Measurements from ENCODE around the gene PON3.

PON3 gene

GRCh38 chr7:95396136-95397032, at the start of gene PON3:
Gene PON3, minus strand, starts transcription at chr7:95396375. Its CDS starts 25 bp downstream, at chr7:95396350.
- DNase-seq (ENCODE audit: low read depth in 2 of 2): no peak

GRCh38 chr7:95444796-95445195, 48.6 kb upstream of the PON3 start:
- DNase-seq (ENCODE audit: low read depth in 2 of 2): no peak

DNA sequence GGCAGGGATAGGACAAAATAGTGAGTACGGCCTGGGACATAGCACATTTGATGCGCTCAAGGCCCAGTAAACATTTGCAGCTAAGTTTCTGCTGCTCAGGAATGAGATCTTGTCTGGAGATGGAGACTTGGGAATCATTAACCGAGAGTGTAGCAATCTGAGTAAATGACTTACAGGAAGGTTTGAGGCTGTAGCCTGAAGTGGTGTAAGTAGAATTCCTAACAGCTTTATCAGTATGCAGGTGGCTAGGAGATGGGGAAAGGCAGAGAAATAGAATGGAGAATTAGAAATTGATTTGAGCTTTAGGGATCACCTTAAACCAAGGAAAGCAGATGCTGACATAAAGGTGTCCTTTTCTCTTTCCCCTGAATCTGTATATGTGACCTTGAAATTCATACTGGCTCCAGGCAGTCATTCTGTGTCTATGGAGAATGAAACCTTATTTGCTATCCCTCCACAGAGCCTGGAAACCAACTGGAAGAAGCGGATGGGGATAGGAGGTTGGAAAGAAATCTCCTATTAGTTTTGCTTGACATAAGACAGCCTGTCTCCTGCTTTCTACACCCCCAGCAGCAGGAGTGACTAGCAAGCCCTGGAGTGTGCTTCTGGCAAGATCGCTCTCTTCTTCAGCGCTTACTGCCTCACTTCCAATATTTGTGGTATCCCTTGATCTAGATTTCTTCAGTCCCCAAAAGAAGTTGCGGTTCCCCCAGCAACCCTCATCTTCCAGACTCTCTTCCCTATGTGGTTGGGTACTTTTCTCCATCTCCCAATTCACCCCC, 45.1 kb upstream of the PON3 start:
- DNase-seq (ENCODE audit: low read depth in 2 of 2): no peak

DNA sequence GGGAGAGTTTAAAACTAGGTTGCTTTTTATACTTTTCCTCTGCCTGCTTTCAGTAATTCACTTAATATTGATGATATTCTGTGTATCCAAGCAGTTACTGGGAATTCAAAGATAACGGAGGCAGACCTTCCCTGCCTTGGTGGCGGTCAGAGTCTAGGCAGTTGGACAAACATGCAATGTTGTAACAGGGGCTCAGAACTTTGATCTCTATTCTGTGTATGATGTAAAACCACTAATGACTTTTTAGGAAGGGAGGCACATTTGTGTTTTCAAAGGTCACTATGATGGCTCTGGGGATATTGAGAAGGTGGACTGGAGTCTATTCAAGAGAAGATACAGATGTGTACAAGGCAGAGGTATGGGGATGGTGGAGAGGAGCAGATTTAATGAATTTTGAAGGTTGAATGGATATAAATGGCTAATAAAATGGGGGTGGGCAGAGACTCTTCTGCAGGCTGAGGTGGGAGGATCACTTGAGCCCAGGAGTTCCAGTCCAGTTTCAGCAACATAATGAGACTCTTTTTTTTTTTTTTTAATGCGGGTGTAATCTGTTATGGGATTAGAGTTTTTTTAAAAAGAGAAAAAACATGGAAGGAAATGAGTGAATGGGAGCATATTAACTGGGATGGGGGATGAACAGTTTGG, 44.3 kb upstream of the PON3 start:
- no peak for DNase-seq (ENCODE audit: low read depth in 2 of 2)

DNA sequence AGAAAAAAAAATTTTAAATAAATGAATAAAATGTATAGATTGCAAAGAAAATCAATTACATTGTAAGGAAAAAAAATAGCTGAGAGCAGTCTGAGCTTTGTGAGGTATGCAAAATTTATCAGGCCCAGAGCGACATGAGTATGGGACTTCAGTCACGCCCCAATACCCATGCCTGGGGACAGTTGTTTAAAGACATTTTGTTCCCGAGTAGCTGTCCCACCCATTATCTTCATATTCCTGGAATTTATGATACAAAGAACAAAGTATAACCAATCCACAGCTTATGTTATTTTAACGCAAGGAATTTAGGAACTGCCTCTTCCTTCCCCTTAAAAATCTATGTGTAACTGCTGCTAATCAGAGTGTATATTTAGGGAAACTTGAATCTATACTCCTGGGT, 40.2 kb upstream of the PON3 start:
- DNase-seq (ENCODE audit: low read depth in 2 of 2): no peak

GRCh38 chr7:95435422-95435780, 39.2 kb upstream of the PON3 start:
- DNase-seq (ENCODE audit: low read depth in 2 of 2): no peak

DNA sequence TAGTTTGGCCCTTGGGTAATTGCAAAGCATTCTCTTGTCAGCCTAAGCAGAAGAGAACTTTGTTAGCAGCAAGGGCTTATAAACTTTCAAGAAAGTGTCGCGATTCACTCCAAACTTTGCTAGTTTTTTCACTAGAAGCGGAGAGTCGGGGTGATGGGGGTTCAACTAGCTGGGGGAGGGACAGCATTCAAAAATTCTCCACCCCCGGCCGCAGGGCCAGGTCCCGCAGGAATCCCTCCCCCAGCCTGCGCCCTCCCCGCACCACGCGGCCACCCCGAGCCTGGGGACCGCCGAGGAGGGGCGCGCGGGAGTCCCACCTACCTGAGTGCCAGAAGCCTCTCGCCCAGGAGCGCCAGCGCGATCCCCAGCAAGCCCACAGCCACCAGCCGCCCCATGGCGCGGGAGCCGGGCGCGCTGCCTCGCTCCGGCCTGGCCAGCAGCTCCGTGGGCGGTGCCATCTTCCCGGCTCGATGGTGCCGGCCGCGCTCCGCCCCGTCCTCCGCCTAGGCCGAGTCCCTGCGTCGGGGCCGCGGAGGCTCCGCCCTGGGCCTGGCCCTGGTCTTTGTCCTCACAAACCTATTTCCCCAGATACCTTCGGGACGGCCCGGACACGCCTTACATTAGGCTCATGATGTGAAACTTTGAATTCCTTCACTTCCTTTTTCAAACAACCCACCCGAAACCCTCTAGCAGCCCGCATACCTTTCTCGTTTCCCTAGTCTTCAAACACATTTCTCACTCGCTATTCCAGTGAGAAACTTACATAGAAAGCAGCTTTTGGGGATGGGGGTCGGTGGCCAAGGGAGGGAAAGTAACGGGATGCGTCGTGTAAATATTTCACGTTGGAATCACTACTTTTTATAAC, 38.6 kb upstream of the PON3 start, which contains the start of gene PON2:
Gene PON2 (minus strand): TSS at position 472 of the 865 bp plus-strand sequence. CDS start 77 bp downstream, at position 395.
- DNase-seq (ENCODE audit: low read depth in 2 of 2): no peak

- DNase-seq (ENCODE audit: low read depth in 2 of 2): no peak
Observed at GRCh38 chr7:95433952-95434556, 37.9 kb upstream of the PON3 start.

- no peak for DNase-seq (ENCODE audit: low read depth in 2 of 2)
Observed at GRCh38 chr7:95433129-95433528, 37.0 kb upstream of the PON3 start.

DNA sequence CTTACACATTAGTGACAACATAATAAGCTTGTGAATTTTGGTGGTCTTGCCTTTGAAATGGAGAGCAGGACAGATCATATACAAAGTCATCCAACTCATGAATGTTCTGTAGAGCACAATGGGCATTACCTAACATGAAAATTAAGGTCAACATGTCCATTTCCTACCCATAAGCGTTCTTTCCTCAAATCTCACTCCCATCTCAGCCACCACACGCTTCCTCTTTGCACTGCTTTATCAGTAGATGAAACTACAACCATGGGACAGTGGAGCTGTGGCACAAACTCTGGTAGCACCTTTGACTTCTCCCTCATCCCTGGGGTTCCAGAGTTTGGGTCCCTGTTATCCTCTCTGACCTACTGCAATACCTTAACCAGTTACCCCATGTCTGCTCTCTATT, 36.4 kb upstream of the PON3 start:
- DNase-seq (ENCODE audit: low read depth in 2 of 2): no peak

DNA sequence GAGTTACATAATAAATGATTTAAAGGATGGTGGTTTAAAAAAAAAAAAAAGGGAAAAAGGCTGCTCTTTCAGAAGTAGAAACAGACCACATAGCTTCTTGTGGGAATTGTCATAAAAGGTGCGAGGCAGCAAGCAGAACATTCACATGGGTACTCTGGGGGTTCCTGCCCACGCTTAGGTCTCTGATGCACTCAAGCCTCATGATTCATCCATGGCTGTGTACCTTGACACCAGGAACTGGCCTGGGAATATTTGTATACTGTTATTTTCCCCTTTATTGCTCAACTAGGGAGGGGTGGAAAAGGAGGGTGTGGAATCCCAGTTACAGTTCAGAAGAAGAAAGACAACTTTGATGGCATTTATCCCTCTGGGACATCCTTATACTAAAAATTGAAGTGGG, 34.7 kb upstream of the PON3 start:
- DNase-seq (ENCODE audit: low read depth in 2 of 2): no peak

GRCh38 chr7:95429241-95429990, 33.2 kb upstream of the PON3 start:
- DNase-seq (ENCODE audit: low read depth in 2 of 2): no peak

GRCh38 chr7:95427914-95428516, 31.8 kb upstream of the PON3 start:
- DNase-seq (ENCODE audit: low read depth in 2 of 2): no peak

- no peak for DNase-seq (ENCODE audit: low read depth in 2 of 2)
Observed at GRCh38 chr7:95427166-95427565, 31.0 kb upstream of the PON3 start.

GRCh38 chr7:95425694-95426093, 29.5 kb upstream of the PON3 start:
- DNase-seq (ENCODE audit: low read depth in 2 of 2): no peak

- no peak for DNase-seq (ENCODE audit: low read depth in 2 of 2)
Observed at GRCh38 chr7:95424716-95425115, 28.5 kb upstream of the PON3 start.

GRCh38 chr7:95421847-95422444, 25.8 kb upstream of the PON3 start:
- no peak for DNase-seq (ENCODE audit: low read depth in 2 of 2)

- DNase-seq (ENCODE audit: low read depth in 2 of 2): no peak
Observed at GRCh38 chr7:95421000-95421846, 25.0 kb upstream of the PON3 start.
